Endothelial cell of umbilical vein (primary cell): ENCODE data around the gene ECE2. TPM values are rescaled to one million over a fixed set of nuclear protein-coding genes. Genes with fewer than 3 reads are reported as not detected.
A peak's percentile ranks its signal among the peaks of the same experiment; 100 is the strongest.

Experiments used
- BruUV-seq: library from RNA; stranded (reverse); fragments of 400-500 nt; replicated peaks from 2 replicates; lab custom pipeline; 2021; lab: Mats Ljungman, UMichigan
- CTCF ChIA-PET: fragments of 300-600, 350-600 bp; sonication (Branson Sonifier 250); formaldehyde crosslinking; loops from one replicate; lab custom pipeline; 2021; ENCODE audit warnings: antibody characterized with exemption, inconsistent platforms; lab: Charles Lee
- POLR2A ChIA-PET: fragments of 300-600, 350-600 bp; sonication (Branson Sonifier 250); formaldehyde crosslinking; loops from one replicate; lab custom pipeline; 2021; ENCODE audit warnings: antibody characterized with exemption, inconsistent platforms; lab: Charles Lee
- DNase-seq: peaks from one replicate; pipeline ENCODE4 v3.0.0-alpha.2; 2011; ENCODE audit warnings: low read depth, low spot score
- FAIRE-seq: peaks from 2 replicates; lab custom pipeline; 2011; peaks lifted over from hg19 to GRCh38; lab: Jason Lieb, UNC
- H2AFZ ChIP-seq: 2 replicates; pipeline ENCODE4 v1.6.0; 2012; ENCODE audit warnings: low read depth, low read length, control low read depth, inconsistent platforms
- H3K27ac ChIP-seq: 2 replicates; pipeline ENCODE4 v1.5.1; 2011; ENCODE audit warnings: low read depth, mild to moderate bottlenecking, control low read depth, low read length, moderate library complexity; ENCODE audit not compliant: insufficient read depth
- H3K27me3 ChIP-seq, 2 experiments: 2 replicates each; pipeline versions ENCODE4 v1.6.0 to v1.6.1; 2011; ENCODE audit warnings: low read length in 2 of 2, mixed read lengths in 1 of 2; ENCODE audit not compliant: control insufficient read depth in 2 of 2, insufficient read depth in 2 of 2
- H3K36me3 ChIP-seq, 2 experiments: 2 replicates in 1 of 2; 3 replicates in 1 of 2; pipeline ENCODE4 v1.5.1; 2011; ENCODE audit warnings: low read length in 2 of 2, mild to moderate bottlenecking in 1 of 2, moderate library complexity in 1 of 2; ENCODE audit not compliant: control insufficient read depth in 2 of 2, insufficient read depth in 2 of 2; ENCODE audit errors: extremely low read depth in 1 of 2
- H3K4me1 ChIP-seq: 3 replicates; pipeline ENCODE4 v1.5.1; 2011; ENCODE audit warnings: mild to moderate bottlenecking, low read length; ENCODE audit not compliant: control insufficient read depth, insufficient read depth; ENCODE audit errors: extremely low read depth
- H3K4me2 ChIP-seq: 2 replicates; pipeline ENCODE4 v1.6.1; 2011; ENCODE audit warnings: low read length, control low read depth, mixed read lengths; ENCODE audit not compliant: insufficient read depth
- H3K4me3 ChIP-seq, 3 experiments: fragments of 200-600 bp in 1 of 3; sonication (generic), shearing (Covaris generic) in 1 of 3; replicated peaks in 1 of 3; 2 replicates each; pipeline ENCODE4 v1.5.1; 2011 to 2016; ENCODE audit warnings: control low read depth in 3 of 3, low read length in 3 of 3, mild to moderate bottlenecking in 2 of 3, inconsistent platforms in 1 of 3, low read depth in 1 of 3, moderate library complexity in 1 of 3; ENCODE audit not compliant: insufficient read depth in 1 of 3
- H3K79me2 ChIP-seq: 2 replicates; pipeline ENCODE4 v1.6.0; 2012; ENCODE audit warnings: low read length, inconsistent platforms; ENCODE audit not compliant: control insufficient read depth, insufficient read depth
- H3K9ac ChIP-seq: replicated peaks from 2 replicates; pipeline ENCODE3; 2011; ENCODE audit warnings: low read length, control low read depth; ENCODE audit not compliant: insufficient read depth; ENCODE audit errors: extremely low read depth
- H3K9me1 ChIP-seq: replicated peaks from 3 replicates; pipeline ENCODE4 v1.6.0; 2011; ENCODE audit warnings: mild to moderate bottlenecking, low read length; ENCODE audit not compliant: control insufficient read depth, insufficient read depth; ENCODE audit errors: extremely low read depth
- H3K9me3 ChIP-seq: replicated peaks from 2 replicates; pipeline ENCODE4 v1.5.1; 2012; ENCODE audit warnings: low read length, inconsistent platforms; ENCODE audit not compliant: control insufficient read depth, insufficient read depth
- H4K20me1 ChIP-seq: replicated peaks from 2 replicates; pipeline ENCODE3; 2011; ENCODE audit warnings: mild to moderate bottlenecking, low read length; ENCODE audit not compliant: control insufficient read depth, insufficient read depth; ENCODE audit errors: extremely low read depth
- FOS ChIP-seq: IDR thresholded peaks from 2 replicates; pipeline ENCODE4 v1.6.1; 2011; ENCODE audit warnings: mild to moderate bottlenecking, low read length, moderate library complexity, borderline replicate concordance; ENCODE audit not compliant: insufficient read depth
- GATA2 ChIP-seq: IDR thresholded peaks from 2 replicates; pipeline ENCODE4 v1.7.0; 2011; ENCODE audit warnings: low read depth, mild to moderate bottlenecking, moderate library complexity, mixed read lengths, low read length; ENCODE audit not compliant: insufficient read length, insufficient read depth
- MYC ChIP-seq: IDR thresholded peaks from one replicate; pipeline ENCODE4 v1.6.1; 2011; ENCODE audit warnings: mild to moderate bottlenecking, low read depth, low read length
- POLR2AphosphoS5 ChIP-seq: IDR thresholded peaks from 2 replicates; pipeline ENCODE4 v1.6.1; 2012; ENCODE audit warnings: low read depth, mild to moderate bottlenecking, control low read depth, low read length, moderate library complexity; ENCODE audit not compliant: insufficient read depth
- dilution Hi-C: fragments of 300-500 bp; cut with MboI; formaldehyde crosslinking; loops from one replicate; pipeline ENCODE4 v1.15.0; 2019; ENCODE audit warnings: low sequenced_read_pairs; ENCODE audit not compliant: extremely low pct_ligation_motif_present
- intact Hi-C: fragments of 100-400 bp; cut with micrococcal nuclease; formaldehyde crosslinking; loops from one replicate; pipeline ENCODE4 v1.10.0; 2022
- polyA plus RNA-seq, 4 experiments: library from polyadenylated mRNA; depleted of rRNA in 3 of 4; stranded (reverse) in 3 of 4; unstranded in 1 of 4; fragments of >200 nt; gene quantifications; 2 replicates each; pipeline versions ENCODE4 v1.2.1 to v1.2.3, GENCODE V29; 2011 to 2012; ENCODE audit warnings: missing spikeins in 1 of 4
- total RNA-seq: library from RNA; stranded (reverse); gene quantifications from 2 replicates; pipeline ENCODE4 v1.2.3, GENCODE V29; 2021
- TF ChIP-seq, protein P1 (sequence below), 2 donors: IDR thresholded peaks; 1 replicate in 1 of 2; 2 replicates in 1 of 2; pipeline ENCODE4 v1.5.1; 2011; ENCODE audit warnings: low read length in 2 of 2, mild to moderate bottlenecking in 2 of 2, moderate library complexity in 2 of 2, control low read depth in 1 of 2, inconsistent platforms in 1 of 2, low read depth in 1 of 2; ENCODE audit not compliant: insufficient read depth in 1 of 2; ENCODE audit errors: extremely low read depth in 1 of 2
- TF ChIP-seq, protein P2 (sequence below): IDR thresholded peaks from 2 replicates; pipeline ENCODE4 v1.6.1; 2011; ENCODE audit not compliant: insufficient read depth, insufficient read length

ECE2 gene
- total and polyA plus RNA-seq, 2 donors (not counting 3 experiments of a cell fraction or from before 2014, with no cell fraction given): not detected

DNA sequence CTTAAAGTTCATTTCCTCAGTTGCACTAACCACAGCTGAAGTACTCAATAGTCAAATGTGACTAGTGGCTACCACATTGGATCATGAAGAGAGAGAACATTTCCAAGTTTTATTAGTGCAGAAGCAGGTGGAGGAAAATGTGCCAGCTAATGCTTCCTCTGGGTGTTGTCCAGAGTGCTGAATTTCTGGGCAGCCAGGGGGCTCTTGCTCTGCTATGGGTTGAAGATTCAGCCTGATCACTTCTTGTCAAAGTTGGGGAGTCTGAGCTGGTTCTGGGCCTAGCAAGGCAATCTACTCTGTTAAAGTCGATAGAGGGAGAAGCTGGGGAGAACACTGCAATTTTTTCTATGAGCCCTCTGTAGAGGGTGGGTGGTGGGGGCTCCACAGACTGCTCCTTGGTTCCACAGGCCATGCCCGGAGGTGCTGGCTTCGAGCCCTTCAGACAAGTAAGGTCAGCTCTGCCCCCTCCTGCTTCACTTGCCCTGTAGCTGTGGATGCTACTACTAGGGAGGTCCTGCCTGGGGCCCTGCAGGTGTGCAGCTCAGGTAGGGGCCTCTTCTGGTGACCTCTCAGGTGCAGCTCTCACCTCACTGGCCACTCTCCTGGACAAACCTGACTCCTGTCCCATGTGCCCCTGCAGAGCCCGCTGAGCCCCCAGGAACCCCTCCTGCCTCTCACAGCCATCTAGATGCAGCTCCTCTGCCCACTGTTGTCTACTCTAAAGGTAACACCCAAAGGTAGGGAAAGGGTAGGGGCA lies 35.3 kb upstream of the ECE2 start:
- no peak overlapping the region for H3K4me2 ChIP-seq
- no peak overlapping the region for H2AFZ ChIP-seq
- no peaks in the 10 kb centered on the region for H3K27me3 ChIP-seq
- TF ChIP-seq MYC: no peak
- peak; percentile 8 for TF ChIP-seq POLR2AphosphoS5
- TF ChIP-seq, protein P1, sequence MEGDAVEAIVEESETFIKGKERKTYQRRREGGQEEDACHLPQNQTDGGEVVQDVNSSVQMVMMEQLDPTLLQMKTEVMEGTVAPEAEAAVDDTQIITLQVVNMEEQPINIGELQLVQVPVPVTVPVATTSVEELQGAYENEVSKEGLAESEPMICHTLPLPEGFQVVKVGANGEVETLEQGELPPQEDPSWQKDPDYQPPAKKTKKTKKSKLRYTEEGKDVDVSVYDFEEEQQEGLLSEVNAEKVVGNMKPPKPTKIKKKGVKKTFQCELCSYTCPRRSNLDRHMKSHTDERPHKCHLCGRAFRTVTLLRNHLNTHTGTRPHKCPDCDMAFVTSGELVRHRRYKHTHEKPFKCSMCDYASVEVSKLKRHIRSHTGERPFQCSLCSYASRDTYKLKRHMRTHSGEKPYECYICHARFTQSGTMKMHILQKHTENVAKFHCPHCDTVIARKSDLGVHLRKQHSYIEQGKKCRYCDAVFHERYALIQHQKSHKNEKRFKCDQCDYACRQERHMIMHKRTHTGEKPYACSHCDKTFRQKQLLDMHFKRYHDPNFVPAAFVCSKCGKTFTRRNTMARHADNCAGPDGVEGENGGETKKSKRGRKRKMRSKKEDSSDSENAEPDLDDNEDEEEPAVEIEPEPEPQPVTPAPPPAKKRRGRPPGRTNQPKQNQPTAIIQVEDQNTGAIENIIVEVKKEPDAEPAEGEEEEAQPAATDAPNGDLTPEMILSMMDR (IDR thresholded peaks at IDR 0.05; ENCODE audit: extremely low read depth in 1 of 2, insufficient read depth in 1 of 2, low read depth in 1 of 2, low read length in 2 of 2): no peak
- TF ChIP-seq FOS: no peak
- no peak for TF ChIP-seq GATA2
- TF ChIP-seq, protein P2, sequence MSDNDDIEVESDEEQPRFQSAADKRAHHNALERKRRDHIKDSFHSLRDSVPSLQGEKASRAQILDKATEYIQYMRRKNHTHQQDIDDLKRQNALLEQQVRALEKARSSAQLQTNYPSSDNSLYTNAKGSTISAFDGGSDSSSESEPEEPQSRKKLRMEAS: no peak
- ChIA-PET CTCF (interaction anchor here (0.7 to 8.1 kb wide), 10 partner anchors 9 to 343 kb away, joined by 4 to 98 read pairs (median 8); partner anchors contain the start of genes ABCF3, CAMK2N2, EEF1AKMT4 and VWA5B2), POLR2A (interaction anchor here (0.6 kb wide), 1 partner anchor 20 kb away, joined by 3 read pairs; no protein-coding TSS in a partner anchor)
- no TSS peak for BruUV-seq
- H3K36me3 ChIP-seq: peaks cover 0 to 21% of the 10 kb centered on the region in 2 experiments
- H3K4me1 ChIP-seq: no peaks in the 10 kb centered on the region
- no peaks in the 10 kb centered on the region for H3K79me2 ChIP-seq
- peak; percentile 55 for FAIRE-seq
- DNase-seq: peak; percentile 34
- intact Hi-C loops (loop anchor here (1.0 to 5.0 kb wide), 2 partner anchors 20 to 223 kb away; partner anchors contain the start of gene ABCC5), dilution Hi-C loops (no loop called here)
- H3K4me3 ChIP-seq: no peak overlapping the region
- no peaks in the 10 kb centered on the region for H4K20me1 ChIP-seq
- no peak overlapping the region for H3K9ac ChIP-seq
- H3K9me1 ChIP-seq: no peaks in the 10 kb centered on the region
- no peak overlapping the region for H3K27ac ChIP-seq
- H3K9me3 ChIP-seq: no peaks in the 10 kb centered on the region
